HG02623 (cell line): Measurements from ENCODE around the gene USH1G.
"Not testable (repeated sequence)": the region's sequence is repeated elsewhere in the genome, so short reads cannot be mapped to it uniquely, and the experiment has no call there.

Experiments used
- ATAC-seq: cut with Tn5 transposase; IDR thresholded peaks from one replicate; pipeline ENCODE4 v1.9.1; 2021; ENCODE audit warnings: moderate library complexity; ENCODE audit not compliant: unreplicated experiment

The USH1G gene

DNA sequence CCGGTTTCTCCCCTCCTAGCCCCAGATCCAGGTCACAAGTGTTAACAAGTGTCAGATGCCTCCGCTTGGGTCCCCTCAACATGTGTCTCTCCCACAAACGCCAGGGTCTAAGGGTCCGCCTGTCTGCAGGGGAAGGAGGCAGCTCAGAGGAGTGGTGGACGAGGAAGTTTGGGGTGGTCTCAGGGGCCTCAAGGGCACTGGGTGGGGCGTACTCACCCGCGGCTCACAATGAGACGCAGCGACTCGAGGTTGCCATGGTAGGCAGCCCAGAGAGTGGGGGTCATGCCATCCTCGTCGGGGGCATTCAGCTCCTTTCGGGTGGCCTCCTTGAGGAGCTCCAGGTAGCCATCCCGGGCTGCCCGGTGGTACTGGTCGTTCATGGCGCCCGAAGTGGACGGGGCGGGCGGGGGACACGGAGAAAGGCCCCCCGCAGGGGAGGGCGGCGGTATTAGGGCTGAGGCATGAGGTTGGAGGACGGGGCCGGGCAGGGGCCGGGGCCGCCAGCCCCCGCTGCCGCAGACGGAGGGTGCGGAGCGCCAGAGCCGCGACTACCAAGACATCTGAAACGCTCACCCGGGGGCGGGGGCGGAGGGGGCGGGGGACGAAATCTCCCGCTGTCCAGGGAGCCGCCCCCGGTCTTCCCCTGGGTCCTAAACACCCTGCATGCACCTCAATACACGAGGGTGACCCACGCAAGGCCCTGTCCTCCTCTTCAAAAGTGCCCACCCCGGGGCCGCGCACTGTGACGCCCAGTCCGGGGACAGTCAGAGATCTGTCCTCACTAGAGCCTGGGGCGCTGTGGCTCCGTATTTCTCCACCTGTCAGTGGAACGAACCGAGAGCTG lies at the start of gene USH1G:
Gene USH1G, minus strand, starts transcription at position 562 of the 844 bp plus-strand sequence. Its CDS starts 182 bp downstream, at position 380.
- no peak for ATAC-seq

DNA sequence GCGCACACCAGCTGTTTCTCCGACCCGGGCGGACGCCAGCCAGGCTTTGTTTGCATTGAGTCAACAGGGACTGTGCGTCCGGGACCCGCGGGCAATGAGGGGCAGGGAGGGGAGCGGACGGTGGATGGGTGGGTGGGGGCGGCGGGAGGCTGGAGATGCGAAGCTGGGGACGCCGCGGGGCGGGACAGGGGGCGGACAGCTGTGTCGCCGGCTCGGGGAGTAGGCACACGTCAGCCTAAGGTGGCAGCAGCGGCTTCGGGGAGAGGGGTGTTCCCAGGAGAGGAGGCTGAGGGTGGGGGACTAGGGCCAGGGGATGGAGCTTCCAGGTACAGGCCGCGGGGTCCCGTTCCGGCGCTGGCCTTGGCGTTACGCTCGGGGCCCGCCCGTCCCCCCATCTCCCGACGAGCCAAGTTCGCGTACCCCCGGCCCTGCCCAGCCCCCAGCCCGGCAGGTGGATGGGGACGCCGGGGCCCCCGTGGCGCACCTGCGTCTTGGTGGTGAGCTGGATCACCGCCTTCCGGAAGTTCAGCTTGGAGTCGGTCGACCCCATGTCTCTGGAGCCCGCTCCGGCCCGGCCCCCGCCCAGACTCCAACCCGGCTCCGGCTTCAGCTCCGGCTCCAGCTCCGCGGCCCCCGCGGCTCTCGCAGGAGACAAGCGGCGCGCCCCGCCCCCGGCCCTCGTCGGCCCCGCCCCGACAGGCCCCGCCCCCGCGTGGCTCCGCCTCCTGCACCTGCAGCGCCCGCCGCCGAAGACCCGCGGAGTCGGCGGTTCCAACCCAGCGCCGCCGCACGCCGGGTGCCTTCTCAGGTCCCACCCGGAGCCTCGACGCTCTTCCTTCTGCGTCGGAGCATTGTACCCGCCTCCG lies 49.3 kb upstream of the USH1G start, which contains the start of gene HID1:
Gene HID1, minus strand, starts transcription at position 653 of the 866 bp plus-strand sequence. Its CDS starts 103 bp downstream, at position 550.
- no peak for ATAC-seq

DNA sequence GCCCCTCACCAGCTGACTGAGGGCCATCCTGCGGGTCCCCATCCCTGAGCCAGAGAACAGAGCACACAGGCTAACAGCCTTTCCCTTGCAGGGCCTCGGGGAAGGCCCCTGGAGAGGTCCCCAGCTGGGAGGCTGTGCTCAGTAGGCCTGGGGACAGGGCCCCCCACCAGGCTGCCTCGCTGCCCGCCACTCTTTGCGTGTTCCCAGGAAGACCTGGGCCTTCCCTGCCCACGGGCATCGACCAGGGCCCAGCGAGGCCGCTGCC lies 48.7 kb upstream of the USH1G start:
- no peak for ATAC-seq

GRCh38 chr17:74971069-74971841 lies 48.2 kb upstream of the USH1G start:
- ATAC-seq = no peak

DNA sequence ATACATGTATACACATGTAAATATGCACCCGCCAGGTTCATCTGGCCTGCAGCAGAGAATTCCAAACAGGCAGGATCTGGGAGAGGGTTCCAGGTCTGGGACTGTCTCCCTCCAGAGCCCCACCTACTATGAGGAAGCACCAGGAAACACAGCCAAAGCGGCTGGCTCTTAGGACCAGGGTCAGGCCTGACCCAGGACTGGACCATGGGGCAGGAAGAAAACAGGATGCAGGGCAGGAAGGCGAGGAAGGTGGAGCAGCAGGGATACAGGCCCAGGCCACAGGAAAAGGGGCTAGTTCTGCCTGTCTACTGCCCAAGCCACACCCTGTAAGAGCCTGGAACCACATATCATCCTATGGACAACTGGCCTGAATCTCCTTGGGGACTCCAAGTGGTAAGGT lies 47.3 kb upstream of the USH1G start:
- ATAC-seq = no peak

DNA sequence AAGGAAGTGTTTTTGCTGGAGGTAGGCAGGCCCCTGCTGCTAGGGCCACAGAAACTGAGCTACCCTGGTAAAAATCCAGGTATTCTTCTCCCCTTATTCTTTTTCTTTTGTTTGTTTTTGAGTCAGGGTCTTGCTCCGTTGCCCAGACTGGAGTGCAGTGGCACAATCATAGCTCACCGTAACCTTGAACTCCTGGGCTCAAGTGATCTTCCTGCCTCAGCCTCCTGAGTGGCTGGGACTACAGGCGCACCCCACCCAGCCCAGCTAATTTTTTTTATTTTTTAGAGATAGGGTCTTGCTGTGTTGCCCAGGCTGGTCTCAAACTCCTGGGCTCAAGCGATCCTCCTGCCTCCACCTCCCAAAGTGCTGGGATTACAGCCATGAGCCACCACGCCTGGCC lies 46.4 kb upstream of the USH1G start:
- ATAC-seq = not testable (repeated sequence)

DNA sequence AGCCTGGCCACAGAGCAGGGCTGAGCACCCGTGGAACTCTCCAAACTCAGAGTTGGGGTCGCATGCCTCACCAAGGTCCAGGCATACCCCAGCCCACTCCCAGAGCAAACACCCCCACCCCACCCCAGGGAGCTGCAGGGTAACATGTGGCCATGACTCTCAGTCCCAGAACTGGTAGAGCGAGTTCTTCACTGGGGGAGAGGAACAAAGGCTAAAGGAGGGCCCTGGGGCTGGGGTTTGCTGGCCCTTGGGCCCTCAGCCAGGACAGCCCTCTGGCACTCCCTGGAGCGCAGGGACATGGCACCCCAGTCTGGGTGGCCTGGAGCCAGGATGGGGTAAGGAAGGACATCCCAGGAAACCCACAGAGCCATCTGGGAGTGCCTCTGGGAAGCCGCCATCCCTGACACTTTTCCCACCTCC lies 45.3 kb upstream of the USH1G start:
- ATAC-seq = no peak

GRCh38 chr17:74964988-74965622 lies 42.0 kb upstream of the USH1G start:
- no peak for ATAC-seq

DNA sequence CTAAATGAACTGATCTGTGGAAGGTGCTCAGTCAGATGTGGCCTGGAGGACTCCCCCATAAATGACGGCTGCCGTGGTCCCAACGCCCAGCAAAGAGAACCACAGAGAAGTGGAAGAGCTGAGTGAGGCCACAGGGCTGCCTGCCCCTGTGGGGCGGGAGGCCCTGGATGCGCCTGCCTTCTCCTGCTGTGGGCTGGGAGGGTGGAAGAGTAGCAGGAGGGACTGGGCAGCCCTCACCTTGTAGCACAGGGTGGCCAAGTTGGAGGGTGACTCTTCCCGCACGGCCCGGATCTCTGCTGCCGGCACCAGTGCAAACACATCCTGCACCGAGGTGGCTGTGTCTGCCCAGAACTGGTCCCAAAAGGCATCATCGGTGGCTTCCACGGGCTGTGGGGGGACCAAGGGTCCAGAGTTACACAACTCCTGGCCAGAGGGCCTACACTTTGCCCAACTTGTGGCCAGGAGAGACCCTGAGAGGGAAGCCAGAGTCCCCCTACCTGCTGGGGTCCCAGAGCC lies 41.2 kb upstream of the USH1G start:
- no peak for ATAC-seq

DNA sequence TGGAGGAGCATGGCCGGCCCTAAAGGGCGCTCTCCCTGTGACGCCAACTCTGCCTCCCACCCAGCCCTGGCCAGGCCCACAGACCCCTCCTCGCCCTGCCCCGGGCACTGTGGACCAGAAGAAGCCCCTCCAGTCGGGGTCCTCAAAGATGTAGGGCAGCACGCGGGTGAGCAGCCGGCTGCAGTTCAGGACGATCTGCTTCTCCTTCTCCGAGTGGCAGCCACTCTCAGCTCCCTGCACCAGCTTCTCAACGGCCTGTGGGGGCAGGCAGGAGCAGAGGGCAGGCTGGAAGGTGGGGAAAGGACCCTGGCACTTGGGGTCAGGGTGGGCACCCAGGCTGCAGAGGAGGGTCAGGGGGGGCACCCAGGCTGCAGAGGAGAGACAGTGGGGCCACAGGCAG lies 40.6 kb upstream of the USH1G start:
- no peak for ATAC-seq

DNA sequence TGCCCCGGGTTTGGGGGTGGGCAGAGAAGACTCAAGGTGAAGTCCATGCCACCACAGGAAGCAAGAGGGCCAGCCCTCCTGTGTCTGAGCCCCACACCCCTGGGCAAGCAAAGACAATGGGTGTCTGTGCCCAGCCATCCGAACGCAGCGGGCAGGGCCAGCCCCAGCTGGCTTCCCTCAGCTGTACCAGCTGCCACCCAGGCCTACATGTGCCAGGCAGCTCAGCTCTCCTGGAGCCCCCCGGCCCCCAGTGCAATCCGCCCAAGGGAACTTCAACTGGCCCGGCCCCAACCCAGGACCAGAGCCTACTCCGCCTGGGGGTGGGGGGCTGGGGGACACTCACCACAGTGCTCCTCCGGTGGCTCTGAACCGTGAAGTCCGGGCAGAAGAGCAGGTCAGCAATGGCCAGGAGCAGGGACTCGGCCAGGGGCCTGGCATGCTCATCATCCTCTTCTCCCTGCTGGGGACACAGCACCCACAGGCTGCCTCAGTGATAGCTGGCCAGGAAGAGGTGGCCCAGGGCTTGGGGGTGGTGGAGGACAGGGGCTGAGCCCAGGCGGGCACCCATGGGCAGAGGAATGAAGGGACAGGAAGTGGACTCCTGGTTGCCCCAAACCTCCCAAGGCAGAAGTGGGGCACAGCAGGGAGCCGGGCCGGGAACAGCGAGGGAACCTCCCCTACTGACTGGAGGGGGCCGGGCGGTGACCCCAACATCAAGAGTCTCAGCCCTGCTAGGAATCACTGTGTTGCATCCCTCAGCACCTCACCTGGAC lies 39.8 kb upstream of the USH1G start:
- no peak for ATAC-seq

GRCh38 chr17:74961657-74962350 lies 38.7 kb upstream of the USH1G start:
- no peak for ATAC-seq

DNA sequence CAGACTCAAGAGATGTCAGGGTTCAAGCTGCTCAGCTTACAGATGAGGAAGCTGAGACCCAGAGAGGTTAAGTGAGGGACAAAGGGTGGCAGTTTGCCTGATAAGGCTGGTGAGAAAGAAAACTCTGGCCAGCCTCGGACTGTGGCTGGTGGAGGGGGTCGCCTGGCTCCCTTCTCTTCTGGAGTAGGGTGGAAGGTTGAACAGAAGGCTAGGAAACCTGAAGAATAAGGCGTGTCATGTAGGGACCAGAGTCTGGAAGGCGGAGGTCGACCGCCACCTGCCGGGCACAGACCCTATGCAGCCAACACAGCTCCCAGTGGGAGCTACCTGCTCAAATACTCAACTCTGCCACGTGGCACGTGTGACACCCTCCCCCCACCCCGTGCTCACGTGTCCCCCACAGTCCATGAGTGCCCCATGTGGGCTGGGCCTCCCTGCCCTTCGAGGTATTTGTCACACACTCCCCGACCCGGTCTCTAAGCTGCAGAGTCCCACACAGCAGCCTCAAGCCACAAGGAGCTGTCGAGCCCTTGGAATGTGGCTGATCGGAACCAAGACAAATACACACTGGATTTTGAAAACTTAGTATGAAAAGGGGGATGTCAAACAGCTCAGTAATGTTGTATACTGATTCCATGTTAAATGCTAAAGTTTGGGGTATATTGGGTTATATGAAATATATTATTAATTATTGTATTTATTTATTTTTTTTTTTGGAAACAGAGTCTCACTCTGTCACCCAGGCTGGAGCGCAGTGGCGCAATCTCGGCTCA lies 37.7 kb upstream of the USH1G start:
- no peak for ATAC-seq

DNA sequence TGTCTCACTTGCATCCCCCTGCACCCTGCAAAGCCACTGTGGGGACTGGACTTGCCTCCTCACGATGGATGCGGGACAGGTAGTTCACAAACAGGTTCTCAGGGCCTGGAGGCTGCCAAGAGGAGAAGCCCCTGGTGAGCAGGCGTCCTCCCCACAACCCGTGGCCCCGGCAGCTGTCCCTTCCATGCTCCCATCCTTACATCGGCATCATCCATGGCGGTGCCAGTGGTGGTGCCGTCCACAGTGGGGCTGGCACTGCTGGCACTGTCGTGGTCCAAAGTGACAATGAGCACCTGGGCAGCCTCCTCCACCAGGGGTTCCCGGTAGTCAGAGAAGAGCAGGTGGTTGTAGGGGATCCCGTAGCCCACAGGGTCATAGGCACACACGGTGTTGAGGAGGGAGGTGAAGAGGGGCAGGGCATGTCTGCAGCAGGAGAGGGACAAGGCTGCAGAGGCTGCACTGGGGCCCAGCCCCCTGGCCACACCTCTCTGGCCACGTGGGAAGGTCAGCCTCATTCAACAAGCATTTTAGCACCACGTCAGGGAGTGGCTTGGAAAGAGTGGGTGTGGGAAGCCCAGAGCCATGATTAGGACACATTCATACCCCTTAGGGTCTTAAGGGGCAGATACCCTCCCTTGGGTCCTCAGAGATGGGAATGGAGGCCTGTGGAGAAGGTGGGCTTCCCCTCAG lies 36.9 kb upstream of the USH1G start:
- ATAC-seq = no peak

- no peak for ATAC-seq
Measured at GRCh38 chr17:74957935-74958740, 35.1 kb upstream of the USH1G start.

GRCh38 chr17:74956093-74956492 lies 33.0 kb upstream of the USH1G start:
- ATAC-seq = no peak
